Glomerular endothelial cell (primary cell): Measurements from ENCODE around the gene ARMC5. TPM values are rescaled to one million over a fixed set of nuclear protein-coding genes. Genes with fewer than 3 reads are reported as not detected.
"Not testable (repeated sequence)": the region's sequence is repeated elsewhere in the genome, so short reads cannot be mapped to it uniquely, and the experiment has no call there.

Source experiments
- DNase-seq: peaks from one replicate; pipeline ENCODE4 v3.0.0-alpha.2; 2011; ENCODE audit warnings: low read depth, low spot score; ENCODE audit errors: extremely low read depth
- total RNA-seq: library from RNA; depleted of rRNA; stranded (reverse); fragments of >200 nt; gene quantifications from 2 replicates; pipeline ENCODE4 v1.2.3, GENCODE V29; 2015

The ARMC5 gene, protein sequence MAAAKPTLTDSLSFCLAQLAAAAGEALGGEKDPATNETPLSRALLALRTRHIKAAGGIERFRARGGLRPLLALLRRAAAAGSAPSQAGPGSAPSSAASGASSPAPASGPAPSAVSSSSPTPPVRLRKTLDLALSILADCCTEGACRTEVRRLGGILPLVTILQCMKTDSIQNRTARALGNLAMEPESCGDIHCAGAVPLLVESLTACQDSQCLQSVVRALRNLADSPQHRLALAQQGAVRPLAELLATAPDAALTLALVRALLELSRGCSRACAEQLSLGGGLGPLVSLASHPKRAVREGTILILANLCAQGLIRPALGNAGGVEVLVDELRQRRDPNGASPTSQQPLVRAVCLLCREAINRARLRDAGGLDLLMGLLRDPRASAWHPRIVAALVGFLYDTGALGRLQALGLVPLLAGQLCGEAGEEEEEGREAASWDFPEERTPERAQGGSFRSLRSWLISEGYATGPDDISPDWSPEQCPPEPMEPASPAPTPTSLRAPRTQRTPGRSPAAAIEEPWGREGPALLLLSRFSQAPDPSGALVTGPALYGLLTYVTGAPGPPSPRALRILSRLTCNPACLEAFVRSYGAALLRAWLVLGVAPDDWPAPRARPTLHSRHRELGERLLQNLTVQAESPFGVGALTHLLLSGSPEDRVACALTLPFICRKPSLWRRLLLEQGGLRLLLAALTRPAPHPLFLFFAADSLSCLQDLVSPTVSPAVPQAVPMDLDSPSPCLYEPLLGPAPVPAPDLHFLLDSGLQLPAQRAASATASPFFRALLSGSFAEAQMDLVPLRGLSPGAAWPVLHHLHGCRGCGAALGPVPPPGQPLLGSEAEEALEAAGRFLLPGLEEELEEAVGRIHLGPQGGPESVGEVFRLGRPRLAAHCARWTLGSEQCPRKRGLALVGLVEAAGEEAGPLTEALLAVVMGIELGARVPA
- 20.1 and 21.4 TPM in 2 replicates for total RNA-seq

DNA sequence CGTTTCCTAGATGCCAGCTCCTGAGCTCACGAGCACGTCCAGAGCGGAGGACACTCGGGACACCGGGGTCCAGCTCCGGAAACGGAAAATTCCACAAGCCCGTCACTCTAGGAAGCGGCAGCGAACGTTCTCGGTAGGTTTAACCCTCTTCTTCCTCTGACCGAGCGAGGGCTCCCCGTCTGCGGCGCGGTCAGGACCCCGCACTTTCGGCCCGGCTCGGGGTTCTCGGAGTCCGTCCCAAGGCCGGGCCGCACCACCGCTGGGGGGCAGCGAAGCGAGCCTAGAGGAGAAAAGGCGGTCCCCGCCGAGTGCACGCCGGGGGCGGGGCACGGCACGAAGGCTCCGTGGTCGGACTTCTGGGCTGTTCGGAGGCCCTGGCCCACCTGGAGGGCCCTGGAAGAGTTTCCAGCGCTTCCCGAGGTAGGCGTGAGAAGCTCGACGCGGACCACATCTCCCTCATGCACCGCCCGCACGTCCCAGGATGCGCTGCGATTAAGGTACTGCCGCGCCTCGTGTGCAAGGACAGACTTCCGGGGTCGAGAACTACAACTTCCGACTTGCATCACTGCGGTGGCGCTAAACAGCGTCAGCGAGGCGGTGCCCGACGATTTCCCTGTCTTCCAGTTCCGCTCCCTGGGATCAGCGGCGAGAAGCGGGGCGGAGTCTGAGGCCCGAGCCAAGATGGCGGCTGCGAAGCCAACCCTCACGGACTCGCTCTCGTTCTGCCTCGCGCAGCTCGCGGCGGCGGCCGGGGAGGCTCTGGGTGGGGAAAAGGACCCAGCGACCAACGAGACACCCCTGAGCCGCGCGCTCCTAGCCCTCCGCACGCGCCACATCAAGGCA, at the start of gene ARMC5:
Gene ARMC5 (plus strand): TSS at position 658 of the 843 bp plus-strand sequence. CDS start 24 bp downstream, at position 682.
- DNase-seq = peak; percentile 81

DNA sequence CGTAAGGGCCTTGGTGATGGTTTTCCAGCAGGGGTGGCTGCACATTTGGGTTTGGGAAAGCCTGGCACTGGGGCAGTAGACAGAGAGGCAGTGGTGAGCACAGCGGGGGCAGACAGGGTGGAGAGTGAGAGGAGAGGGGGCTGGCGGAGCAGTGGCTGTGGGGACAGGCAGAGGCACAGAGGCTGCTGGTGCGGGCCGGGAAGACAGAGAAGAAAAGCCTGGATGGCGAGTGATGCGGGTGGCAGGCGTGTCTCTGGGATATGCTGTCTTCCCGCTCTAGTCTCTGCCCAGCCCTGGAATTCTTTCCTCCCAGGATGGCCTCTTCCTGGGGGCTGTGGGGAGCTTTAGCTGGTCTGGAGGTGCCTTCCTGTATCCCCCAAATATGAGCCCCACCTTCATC, 49.2 kb upstream of the ARMC5 start:
- no peak for DNase-seq

DNA sequence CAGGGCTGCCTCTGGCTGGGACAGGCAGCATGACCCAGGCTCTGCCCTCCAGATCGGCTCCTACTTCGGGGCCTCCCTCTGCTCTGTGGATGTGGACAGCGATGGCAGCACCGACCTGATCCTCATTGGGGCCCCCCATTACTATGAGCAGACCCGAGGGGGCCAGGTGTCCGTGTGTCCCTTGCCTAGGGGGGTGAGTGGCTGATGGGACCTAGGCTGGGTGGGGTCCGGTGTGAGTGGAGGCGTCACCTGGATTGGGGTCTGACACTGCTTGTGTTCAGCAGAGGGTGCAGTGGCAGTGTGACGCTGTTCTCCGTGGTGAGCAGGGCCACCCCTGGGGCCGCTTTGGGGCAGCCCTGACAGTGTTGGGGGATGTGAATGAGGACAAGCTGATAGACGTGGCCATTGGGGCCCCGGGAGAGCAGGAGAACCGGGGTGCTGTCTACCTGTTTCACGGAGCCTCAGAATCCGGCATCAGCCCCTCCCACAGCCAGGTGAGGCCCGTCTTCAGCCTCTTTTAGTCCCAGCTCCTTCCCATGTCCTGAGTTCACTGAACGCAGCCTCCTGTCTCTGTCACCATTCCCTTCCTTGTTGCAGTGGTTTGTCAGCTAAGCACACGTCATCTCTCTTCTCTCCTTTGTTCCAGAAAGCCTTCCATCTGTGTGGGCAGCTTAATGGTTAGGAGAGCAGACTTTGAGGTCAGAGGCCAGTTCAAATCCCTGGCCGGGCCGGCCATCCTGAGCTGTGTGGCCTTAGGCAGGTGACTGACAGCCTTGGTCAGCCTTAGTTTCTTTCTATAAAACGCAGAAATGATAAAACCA, 48.1 kb upstream of the ARMC5 start:
- no peak for DNase-seq

DNA sequence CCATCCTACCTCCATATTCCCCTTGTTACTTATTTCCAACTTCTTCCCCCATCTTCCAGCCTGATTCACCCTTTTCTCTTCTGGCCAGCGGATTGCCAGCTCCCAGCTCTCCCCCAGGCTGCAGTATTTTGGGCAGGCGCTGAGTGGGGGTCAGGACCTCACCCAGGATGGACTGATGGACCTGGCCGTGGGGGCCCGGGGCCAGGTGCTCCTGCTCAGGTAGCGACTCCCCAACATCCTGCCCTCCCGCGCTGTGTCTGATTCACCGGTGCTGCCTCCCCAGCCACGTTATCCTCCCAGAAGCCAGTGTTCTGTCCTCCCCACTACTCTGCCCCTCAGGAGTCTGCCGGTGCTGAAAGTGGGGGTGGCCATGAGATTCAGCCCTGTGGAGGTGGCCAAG, 46.6 kb upstream of the ARMC5 start:
- DNase-seq = no peak

DNA sequence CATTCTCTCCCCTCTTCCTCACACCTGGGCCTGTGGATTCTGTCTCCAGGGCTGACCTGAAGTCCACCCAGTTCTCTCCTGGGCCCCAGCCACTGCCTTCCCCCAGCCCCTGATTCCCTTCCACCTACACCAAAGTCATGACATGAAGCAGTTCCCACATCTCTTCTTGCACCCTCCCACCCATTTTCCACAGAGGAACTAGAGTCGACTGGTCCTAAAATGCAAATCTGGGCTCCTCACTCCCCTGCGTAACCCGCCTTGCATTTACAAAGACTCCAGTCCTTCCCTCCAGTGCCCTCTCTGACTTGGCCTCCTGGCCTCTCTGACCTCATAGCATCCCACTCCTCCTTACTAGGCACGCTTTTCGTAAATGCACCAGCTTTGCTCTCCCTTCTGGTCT, 45.9 kb upstream of the ARMC5 start:
- DNase-seq = no peak

DNA sequence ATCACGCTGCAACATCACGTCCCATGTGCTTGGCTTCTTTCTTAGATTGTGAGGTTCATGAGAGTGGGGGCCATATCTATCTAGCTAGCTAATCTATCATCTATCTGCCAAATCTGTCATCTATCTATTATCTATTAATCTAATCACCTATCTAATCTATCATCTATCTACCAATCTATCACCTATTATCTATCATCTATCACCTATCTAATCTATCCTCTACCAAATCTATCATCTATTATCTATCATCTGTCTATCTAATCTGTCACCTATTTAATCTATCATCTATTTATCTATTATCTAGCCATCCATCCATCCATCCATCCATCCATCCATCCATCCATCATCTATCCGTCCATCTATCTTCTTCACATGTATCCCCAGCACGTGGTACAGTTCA, 45.4 kb upstream of the ARMC5 start:
- no peak for DNase-seq

DNA sequence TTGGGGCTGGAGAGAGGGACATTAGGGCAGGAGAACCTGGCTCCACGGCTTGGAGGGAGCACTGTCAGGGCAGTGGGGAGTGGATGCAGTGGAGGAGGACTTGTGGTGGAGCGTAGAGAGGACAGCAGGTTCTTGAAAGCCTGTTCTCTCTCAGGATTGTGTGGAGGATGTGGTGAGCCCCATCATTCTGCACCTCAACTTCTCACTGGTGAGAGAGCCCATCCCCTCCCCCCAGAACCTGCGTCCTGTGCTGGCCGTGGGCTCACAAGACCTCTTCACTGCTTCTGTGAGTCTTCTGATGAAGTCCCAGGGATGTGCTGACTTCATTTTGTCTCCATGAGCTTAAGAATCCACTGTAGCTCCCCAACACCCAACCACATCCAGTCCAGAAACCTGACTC, 44.6 kb upstream of the ARMC5 start:
- DNase-seq = no peak

DNA sequence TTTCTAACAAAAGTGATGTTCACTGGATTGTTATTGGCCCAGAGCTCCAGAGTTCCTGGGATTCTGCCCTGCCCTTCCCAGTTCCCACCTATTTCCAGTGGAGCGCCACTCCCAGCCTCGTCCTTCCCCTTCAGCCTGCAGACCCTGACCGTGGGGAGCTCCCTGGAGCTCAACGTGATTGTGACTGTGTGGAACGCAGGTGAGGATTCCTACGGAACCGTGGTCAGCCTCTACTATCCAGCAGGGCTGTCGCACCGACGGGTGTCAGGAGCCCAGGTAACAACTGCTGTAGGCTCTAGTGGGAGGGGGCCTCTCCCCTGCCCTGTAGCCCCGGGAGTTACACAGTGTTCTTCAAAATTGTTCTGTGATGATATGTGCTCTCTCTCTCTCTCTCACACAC, 42.9 kb upstream of the ARMC5 start:
- no peak for DNase-seq

DNA sequence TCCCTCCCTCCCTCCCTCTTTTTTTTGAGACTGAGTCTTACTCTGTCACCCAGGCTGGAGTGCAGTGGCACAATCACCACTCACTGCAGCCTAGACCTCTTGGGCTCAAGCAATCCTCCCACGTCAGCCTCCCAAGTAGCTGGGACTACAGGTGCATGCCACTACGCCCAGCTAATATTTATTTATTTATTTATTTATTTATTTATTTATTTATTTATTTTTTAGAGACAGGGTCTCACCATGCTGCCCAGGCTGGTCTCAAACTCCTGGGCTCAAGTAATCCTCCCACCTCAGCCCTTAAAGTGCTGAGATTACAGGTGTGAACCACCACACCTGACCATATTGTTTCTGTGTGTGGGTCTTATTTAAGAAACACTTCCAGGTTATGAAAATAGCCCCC, 42.3 kb upstream of the ARMC5 start:
- DNase-seq = not testable (repeated sequence)

DNA sequence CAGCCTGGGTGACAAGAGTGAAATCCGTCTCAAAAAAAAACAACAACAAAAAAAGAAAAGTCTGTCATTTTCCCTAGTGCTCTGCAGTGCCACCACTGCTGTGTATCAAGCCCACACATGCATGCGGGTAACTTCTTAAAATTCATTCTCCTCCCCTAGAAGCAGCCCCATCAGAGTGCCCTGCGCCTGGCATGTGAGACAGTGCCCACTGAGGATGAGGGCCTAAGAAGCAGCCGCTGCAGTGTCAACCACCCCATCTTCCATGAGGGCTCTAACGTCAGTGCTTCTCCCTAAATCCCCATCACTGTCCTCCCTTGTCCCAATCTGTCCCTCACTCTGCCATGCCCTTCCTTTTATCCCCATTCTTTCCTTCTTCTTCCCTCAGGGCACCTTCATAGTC, 41.4 kb upstream of the ARMC5 start:
- no peak for DNase-seq

DNA sequence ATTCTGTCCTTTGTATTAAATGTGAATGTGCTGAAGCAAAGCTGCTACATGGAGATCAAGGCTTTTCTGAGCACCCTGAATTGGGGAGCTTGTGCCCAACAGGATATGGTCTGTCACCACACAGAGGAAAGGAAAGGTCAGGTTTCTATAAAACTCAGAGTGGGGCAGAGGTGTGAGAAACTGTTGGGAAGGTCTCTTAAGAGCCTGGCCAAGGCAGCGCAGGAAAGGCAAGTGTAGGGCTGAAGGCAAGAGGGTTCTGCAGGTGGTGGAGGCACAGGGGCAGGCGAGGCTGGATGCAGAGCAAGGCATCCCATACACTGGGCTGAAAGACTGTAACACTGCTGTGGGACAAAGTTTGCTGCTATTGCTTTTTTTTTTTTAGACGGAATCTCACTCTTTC, 39.3 kb upstream of the ARMC5 start:
- DNase-seq = no peak

DNA sequence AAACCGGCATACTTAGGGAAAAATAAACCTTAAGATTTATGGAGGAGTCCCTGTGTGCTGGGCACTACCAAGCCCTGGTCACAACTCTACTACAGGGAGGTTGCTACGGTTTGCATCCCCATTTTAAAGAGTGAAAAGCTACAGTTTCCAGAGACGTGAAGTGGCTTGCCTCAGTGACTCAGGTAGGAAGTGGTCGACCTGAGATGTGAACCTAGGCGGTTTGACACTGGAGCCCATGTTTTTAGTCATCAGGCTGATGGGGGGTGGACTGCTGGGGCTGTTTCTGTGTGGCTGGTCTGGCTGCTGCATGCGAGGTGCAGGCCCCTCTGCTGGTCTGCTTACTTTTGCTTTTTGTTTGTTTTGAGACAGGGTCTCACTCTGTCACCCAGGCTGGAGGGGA, 37.7 kb upstream of the ARMC5 start:
- no peak for DNase-seq

DNA sequence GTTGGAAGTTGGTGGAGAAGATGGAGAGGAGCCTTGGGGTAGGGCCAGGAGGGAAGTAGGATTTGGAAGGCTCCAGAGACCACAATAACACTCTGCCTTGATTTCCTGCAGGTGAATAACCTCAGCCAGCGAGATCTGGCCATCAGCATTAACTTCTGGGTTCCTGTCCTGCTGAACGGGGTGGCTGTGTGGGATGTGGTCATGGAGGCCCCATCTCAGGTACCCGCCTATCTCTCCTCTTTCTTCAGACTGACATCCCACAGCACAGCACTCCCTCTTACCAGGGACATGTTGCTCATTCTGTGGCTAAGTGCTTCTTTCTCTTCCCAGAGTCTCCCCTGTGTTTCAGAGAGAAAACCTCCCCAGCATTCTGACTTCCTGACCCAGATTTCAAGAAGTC, 36.1 kb upstream of the ARMC5 start:
- DNase-seq = no peak

DNA sequence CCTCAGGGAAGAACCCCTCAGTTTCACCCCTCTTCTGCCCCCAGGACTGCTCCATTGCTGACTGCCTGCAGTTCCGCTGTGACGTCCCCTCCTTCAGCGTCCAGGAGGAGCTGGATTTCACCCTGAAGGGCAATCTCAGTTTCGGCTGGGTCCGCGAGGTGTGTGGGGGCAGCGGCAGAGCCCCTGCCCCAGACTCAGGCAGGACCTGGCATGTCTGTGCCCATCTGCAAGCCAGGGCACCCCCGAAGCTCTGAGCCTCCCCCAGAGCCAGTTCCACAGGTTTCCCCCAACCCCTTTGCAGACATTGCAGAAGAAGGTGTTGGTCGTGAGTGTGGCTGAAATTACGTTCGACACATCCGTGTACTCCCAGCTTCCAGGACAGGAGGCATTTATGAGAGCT, 35.5 kb upstream of the ARMC5 start:
- no peak for DNase-seq

DNA sequence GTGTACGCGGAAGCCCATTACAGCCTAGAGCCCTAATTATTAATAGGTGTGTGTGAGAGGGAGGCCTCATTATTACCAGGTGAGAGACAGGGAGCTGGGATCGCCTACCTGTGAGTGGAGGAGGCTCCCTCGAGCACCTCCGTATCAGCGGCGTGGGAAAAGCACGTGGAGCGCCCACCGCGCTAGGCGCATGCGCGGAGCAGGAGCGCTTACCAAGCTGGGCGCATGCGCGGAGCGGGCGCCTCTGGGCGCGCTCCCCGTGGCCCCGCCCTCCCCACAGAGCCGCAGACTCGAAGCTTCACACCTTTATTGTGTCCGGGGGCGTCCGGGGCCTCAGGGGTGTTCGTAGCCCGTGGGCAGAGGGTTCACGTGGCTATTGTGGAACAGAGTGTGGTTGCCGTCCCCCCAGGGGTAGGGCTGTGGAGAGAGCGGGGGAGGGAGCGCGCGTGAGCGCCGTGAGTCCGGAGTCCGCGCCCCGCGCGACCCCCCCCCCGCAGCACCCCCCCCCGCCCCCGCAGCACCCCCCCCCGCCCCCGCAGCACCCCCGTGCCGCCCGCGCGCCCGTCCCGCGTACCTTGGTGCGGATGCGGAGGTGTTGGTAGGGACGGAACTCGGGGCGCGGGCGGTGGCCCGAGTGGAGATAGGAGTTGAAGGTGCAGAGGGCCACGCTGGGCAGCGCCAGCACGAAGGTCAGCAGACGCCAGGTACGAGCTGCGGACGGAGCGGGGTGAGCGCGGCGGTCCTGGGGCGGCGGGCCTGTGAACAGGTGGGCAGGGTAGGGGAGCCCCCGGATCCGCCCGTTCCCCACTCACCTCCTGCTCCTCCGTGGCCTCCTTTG, 31.6 kb upstream of the ARMC5 start:
- DNase-seq = no peak

DNA sequence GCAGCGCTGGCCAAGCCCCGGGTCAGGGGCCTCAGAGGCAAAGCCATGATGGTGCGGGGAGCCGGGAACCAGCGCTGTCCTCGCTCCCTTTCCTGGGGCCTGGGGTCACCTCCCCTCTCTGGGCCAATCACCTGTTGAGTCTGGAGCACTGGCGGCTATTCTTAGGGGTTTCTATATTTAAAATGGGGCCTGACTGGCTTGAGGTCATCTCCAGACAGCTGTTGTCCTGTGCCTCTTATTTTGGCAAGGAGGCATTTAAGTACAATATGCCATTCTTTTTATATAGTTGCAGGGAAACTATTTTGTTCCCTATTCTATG, 31.1 kb upstream of the ARMC5 start, which contains the start of gene COX6A2:
Gene COX6A2 (minus strand): TSS at position 82 of the 319 bp plus-strand sequence. CDS start 35 bp downstream, at position 47.
- no peak for DNase-seq

DNA sequence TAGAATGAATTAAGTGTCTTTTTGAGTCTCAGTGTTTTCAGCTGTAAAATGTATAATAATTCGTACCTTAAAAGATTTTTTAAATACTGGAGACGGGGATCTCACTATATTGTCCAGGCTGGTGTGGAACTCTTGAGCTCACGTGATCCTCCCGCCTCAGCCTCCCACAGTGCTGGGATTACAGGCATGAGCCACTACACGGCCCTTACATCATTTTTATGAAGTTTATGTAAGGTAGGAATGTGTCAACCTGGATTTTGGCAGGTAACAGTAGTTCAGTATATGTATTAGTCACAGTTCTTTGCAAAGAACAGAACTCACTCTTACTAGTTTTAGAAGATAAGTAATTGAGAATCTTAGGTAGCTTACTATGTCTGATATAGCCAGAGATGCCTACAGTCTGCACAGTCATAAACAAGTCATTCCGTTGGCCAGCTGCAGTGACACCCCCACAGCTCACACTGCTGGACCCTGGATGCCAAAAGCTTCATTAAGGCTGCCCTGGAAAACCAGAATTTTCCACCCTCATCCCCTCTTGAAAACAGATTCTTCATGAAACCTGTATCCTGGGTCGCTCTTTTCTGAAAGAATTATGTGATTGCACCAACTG, 30.6 kb upstream of the ARMC5 start:
- no peak for DNase-seq

DNA sequence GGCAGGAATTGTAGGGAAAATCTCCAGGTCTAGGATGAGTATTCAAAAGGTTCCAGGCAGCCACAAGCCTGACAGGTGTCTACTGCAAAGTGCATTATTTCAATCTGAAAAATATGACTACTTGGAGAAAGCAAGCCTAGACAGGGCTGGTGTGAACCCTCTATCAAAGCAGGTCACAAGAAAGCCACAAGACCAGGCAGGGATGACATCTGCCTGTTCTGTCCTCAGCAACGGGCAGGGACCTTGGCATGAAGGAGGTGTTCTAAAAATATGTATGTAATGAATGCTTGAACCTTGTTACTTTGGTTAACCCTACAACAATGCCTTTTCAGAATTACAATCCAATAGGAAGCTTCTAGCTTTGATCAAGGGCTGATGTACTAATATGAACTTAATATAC, 30.0 kb upstream of the ARMC5 start:
- DNase-seq = no peak

DNA sequence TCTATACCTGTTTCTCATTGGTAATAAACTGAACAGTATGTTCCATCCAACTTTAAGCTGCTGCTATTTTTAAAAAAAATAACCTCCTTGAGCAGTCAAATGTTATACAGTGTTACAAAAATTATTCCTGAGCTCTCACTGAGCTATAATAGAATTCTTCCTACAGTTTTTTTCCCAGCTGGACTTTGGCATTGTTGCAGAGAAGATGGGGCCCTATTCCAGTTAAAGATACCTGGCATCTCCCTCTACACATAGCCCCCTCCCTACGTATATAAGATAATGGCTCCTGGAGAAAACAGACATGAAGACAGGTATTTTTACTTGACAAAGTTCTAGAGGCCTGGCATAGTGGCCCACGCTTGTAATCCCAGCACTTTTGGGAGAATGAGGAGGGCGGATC, 29.5 kb upstream of the ARMC5 start:
- no peak for DNase-seq
